ENCODE measurements around the gene CMC4. TPM values are rescaled to one million over a fixed set of nuclear protein-coding genes. Genes with fewer than 3 reads are reported as not detected.

The CMC4 gene
- total RNA-seq, 2 experiments from 2014 or later: 4.1 to 5.6 TPM

DNA sequence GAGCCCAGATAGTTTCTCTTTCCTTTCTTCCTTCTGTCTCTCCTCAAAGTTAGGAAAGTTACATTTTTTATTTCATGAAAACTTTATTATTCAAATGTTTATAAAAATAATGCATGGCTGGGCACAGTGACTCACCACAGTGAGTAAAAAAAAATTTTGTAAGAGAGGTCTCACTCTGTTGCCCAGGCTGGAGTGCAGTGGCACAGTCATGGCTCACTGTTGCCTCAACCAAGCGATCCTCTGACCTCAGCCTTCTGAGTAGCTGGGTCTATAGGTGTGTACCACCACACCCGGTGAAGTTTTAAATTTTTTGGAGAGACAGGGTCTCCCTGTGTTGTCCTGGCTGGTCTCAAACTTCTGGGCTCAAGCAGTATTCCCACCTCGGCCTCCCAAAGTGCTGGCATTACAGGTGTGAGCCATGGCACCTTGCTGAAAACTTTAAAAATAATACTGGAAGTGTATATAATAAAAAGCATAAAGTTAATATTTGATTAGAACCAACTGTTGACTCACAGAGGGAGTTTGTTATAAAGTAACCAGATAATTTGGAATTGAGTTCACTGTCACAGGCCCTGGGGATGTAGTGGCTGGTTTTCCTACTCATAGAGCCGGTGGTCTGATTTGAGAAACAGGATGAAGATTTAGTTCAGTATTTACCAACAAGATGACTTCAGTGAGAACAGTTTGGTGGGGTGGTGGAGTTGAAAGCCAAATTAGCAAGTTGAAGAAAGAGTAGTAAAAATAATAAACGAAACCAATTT, 18.0 kb downstream of the CMC4 start:
- peaks cover 67% of the 10 kb centered on the region for H3K4me1 Mint-ChIP-seq (ENCODE audit: low read depth)
- DNase-seq (no peak), ATAC-seq (no peak)
- ChIA-PET POLR2A (no interaction called here), CTCF (no interaction called here)
- peaks cover 28% of the 10 kb centered on the region for H3K36me3 Mint-ChIP-seq (ENCODE audit: low read depth)
- no peaks in the 10 kb centered on the region for H3K27me3 Mint-ChIP-seq (ENCODE audit: low read depth)
- no peaks in the 10 kb centered on the region for H3K9me3 Mint-ChIP-seq (ENCODE audit: insufficient read depth)
- H3K27ac Mint-ChIP-seq: peak overlapping the region; percentile 32
- no peak overlapping the region for H3K4me3 Mint-ChIP-seq

DNA sequence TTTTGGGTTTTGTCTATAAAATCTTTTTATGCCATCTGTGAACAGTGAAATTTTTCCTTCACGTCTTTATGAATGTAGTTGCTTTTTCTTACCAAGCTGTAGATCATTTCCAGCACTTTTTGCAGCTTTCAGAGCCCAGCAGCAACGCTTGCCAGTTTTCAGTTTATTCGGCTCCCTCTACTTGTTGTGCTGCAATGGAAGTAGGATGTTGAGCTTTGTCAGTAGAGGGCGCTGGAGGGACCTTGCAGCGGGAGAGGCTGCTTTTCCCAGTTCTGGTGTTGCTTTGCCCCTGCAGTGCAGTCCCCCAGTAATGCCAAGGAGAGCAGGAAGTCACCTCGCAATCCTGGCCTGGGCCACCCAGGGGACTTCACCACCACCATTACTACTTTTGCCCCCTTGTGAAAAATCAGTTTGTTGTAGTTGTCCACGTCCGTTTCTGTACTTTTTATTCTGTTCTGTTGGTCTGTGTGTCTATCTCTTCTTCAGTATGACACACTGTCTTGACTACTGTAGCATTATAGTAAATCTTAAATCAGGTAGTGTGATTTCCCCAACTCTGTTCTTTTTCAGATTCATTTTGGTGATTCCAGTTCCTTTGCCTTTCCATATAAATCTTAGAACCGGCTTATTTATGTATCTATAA, 21.8 kb downstream of the CMC4 start:
- Mint-ChIP-seq H3K36me3 (ENCODE audit: low read depth) (peaks cover 25% of the 10 kb centered on the region), H3K4me3 (no peak overlapping the region), H3K4me1 (ENCODE audit: low read depth) (peaks cover 48% of the 10 kb centered on the region), H3K9me3 (ENCODE audit: insufficient read depth) (no peaks in the 10 kb centered on the region), H3K27ac (no peak overlapping the region), H3K27me3 (ENCODE audit: low read depth) (no peaks in the 10 kb centered on the region)
- ATAC-seq (peak; percentile 30), DNase-seq (peak; percentile 57)
- ChIA-PET CTCF (interaction anchor here (1.0 to 1.8 kb wide), 13 partner anchors 8 to 215 kb away, joined by 3 to 12 read pairs (median 5); partner anchors contain the start of genes FUNDC2 and RAB39B), POLR2A (no interaction called here)

DNA sequence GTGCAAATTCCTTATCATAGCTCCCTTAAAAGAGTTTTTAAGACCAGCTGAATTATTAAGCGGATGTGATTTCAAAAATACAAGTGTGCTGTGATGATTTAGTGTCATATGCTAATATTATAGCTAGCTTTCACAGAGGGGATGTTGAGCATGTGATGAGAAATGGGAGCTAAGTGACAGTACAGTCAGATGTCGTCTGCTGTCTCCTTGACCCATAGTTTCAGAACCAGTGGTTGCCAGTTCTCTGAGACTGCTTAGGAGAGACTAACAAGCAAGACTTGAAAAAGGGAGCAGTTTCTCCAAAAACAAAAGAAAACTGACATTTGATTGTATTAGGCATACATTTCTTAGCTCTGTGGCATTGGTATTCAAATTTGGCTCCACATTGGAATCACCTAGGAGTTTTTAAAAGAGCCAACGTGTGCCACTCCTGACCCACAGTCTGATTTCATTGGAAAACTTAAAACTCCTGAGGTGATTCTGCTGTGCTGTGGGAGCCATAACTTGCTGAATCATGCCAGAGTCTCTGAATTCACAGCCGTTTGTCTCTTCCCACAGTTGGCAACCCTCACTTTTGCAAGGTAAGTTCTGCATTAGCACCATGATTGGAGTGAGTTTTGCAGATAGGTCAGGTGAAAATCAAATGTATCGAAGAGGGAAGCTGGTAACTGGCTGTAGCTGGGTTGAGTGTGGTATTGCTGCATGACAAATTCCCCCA, 24.0 kb downstream of the CMC4 start:
- Mint-ChIP-seq H3K36me3 (ENCODE audit: low read depth) (peaks cover 16% of the 10 kb centered on the region), H3K27ac (no peak overlapping the region)
- POLR2A ChIA-PET: no interaction called here

DNA sequence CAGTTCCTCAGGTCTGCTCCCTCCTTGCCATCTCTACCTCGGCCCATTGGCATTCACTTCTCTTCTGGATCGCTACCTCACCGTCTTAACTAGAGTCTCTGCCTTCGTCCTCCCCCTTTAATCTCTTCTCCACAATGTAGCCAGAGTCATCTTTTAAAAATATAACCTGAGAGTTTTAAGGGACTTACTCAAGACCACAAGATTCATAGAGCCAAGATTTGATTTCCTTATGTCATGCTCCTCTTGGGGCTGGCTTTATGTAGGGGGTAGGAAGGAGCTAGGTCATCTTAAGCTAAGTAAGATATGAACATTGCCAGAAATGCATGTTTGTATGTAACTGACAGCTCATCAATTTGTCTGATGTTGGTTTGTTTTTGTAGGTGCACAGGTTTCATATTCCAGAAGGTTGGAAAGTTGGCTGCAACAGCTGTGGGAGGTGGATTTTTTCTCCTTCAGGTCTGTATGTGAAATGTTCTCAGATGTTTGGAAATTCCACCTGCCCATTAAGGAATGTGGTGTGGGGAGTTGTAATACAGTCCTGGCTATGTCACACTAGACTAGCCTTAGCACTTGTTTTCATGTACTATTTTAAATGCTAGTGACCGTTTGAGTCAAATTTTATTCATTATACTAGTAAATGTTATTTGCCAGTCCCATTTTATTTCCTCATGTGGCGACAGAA, 24.7 kb downstream of the CMC4 start:
- ChIA-PET CTCF (interaction anchor here (1.2 to 2.9 kb wide), 2 partner anchors 11 to 129 kb away, joined by 4 to 12 read pairs; no protein-coding TSS in a partner anchor), POLR2A (no interaction called here)
- Mint-ChIP-seq H3K36me3 (ENCODE audit: low read depth) (peaks cover 11% of the 10 kb centered on the region), H3K27ac (no peak overlapping the region), H3K4me1 (ENCODE audit: low read depth) (peaks cover 25% of the 10 kb centered on the region), H3K27me3 (ENCODE audit: low read depth) (no peaks in the 10 kb centered on the region), H3K9me3 (ENCODE audit: insufficient read depth) (no peaks in the 10 kb centered on the region), H3K4me3 (no peak overlapping the region)
- DNase-seq (no peak), ATAC-seq (no peak)

More for the DNA sequence above, 24.0 kb downstream of the CMC4 start:
- H3K4me3 Mint-ChIP-seq: no peak overlapping the region
- H3K9me3 Mint-ChIP-seq (ENCODE audit: insufficient read depth): no peaks in the 10 kb centered on the region
- CTCF ChIA-PET: interaction anchor here (1.2 to 2.9 kb wide), 2 partner anchors 10 to 129 kb away, joined by 4 to 12 read pairs; no protein-coding TSS in a partner anchor
- H3K27me3 Mint-ChIP-seq (ENCODE audit: low read depth): no peaks in the 10 kb centered on the region
- ATAC-seq (no peak), DNase-seq (no peak)
- H3K4me1 Mint-ChIP-seq (ENCODE audit: low read depth): peaks cover 31% of the 10 kb centered on the region

DNA sequence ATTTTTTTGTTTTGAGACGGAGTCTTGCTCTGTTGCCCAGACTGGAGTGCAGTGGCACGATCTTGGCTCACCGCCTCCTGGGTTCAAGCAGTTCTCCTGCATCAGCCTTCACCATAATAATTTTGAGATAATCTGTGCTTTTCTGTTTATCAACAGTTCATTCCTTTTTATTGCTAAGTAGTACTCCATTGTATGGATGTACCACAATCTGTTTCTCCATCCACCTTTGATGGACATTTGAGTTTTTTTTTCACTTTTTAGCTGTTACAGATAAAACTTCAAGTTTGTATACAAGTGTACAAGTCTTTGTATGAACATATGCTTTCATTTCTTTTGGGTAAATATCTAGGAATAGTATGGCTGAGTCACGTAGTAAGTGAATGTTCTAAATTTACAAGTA, 35.2 kb downstream of the CMC4 start:
- H3K27me3 Mint-ChIP-seq (ENCODE audit: low read depth): no peaks in the 10 kb centered on the region
- no peak overlapping the region for H3K27ac Mint-ChIP-seq
- POLR2A ChIA-PET: no interaction called here
- H3K4me3 Mint-ChIP-seq: no peak overlapping the region
- peaks cover 27% of the 10 kb centered on the region for H3K36me3 Mint-ChIP-seq (ENCODE audit: low read depth)
- DNase-seq (no peak), ATAC-seq (no peak)
- peaks cover 5% of the 10 kb centered on the region for H3K4me1 Mint-ChIP-seq (ENCODE audit: low read depth)
- CTCF ChIA-PET: interaction anchor here (1.0 kb wide), 1 partner anchor 13 kb away, joined by 5 read pairs; no protein-coding TSS in a partner anchor
- H3K9me3 Mint-ChIP-seq (ENCODE audit: insufficient read depth): no peaks in the 10 kb centered on the region

DNA sequence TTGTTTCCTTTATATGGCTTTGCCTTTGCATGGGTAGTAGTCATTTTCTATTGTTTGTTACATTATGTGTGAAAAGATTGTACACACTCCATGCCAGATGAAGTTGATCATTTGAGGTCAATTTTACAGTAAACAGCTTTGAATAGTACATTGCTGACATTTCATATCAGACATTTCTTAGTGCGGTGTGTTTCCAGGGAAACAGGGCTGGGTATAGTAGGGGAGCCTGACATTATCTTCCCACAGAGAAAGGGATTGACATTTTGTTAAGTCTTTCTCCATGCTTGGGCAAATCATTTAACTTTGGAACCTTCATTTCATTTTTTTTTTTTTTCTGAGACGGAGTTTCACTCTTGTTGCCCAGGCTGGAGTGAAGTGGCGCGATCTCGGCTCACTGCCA, 39.3 kb downstream of the CMC4 start:
- Mint-ChIP-seq H3K36me3 (ENCODE audit: low read depth) (peaks cover 18% of the 10 kb centered on the region), H3K4me3 (no peak overlapping the region), H3K27ac (no peak overlapping the region), H3K27me3 (ENCODE audit: low read depth) (no peaks in the 10 kb centered on the region), H3K4me1 (ENCODE audit: low read depth) (peaks cover 21% of the 10 kb centered on the region), H3K9me3 (ENCODE audit: insufficient read depth) (no peaks in the 10 kb centered on the region)
- POLR2A ChIA-PET: no interaction called here
- DNase-seq (no peak), ATAC-seq (no peak)
- CTCF ChIA-PET: no interaction called here

DNA sequence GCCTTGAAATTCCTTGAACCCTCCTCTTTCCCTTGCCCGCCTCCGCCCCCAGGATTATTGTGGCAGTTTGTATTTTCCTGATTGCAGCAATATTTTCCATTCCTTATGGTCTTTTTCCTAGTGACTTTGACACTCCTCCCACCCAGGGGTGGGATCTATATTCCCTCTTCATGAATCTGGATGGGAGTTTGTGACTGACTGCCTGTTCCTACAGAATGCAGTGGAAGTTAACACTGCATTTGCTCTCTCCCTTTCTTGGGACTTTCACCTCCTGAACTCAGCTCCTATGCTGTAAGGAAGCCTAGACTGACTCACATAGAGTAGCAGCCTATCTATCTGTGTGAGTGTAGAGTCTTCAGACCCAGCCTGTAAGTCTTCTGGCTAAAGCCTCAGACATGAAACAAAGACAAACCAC, 42.1 kb downstream of the CMC4 start:
- Mint-ChIP-seq H3K36me3 (ENCODE audit: low read depth) (peaks cover 2% of the 10 kb centered on the region), H3K9me3 (ENCODE audit: insufficient read depth) (no peaks in the 10 kb centered on the region), H3K4me3 (peak overlapping the region; percentile 87), H3K27ac (peak overlapping the region; percentile 73), H3K27me3 (ENCODE audit: low read depth) (peaks cover 5% of the 10 kb centered on the region), H3K4me1 (ENCODE audit: low read depth) (peaks cover 21% of the 10 kb centered on the region)
- ATAC-seq (no peak), DNase-seq (no peak)
- CTCF ChIA-PET: interaction anchor here (1.5 kb wide), 1 partner anchor 28 kb away, joined by 9 read pairs; no protein-coding TSS in a partner anchor
- POLR2A ChIA-PET: interaction anchor here (0.5 kb wide), 1 partner anchor 571 kb away, joined by 3 read pairs; no protein-coding TSS in a partner anchor

DNA sequence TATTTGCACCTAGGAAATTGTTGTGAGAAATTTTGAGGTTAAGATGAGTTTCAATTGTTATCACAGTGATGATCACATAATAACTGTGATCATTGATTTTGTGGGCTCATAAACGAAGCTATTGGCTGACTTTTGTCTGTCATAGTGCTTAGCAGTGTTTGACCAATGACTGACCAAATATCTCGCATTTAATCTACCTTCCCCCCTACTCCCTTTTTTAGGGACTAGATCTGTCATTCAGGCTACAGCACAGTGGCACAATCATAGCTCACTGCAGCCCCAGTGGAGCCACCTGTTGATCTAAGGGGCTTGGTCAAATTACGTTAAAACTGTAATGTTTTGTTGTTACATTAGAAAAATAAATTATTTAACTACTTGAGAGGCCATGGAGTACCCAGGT, 42.8 kb downstream of the CMC4 start:
- H3K27me3 Mint-ChIP-seq (ENCODE audit: low read depth): peaks cover 8% of the 10 kb centered on the region
- DNase-seq (peak; percentile 25), ATAC-seq (no peak)
- H3K27ac Mint-ChIP-seq: peak overlapping the region; percentile 97
- peaks cover 21% of the 10 kb centered on the region for H3K4me1 Mint-ChIP-seq (ENCODE audit: low read depth)
- no peaks in the 10 kb centered on the region for H3K9me3 Mint-ChIP-seq (ENCODE audit: insufficient read depth)
- H3K36me3 Mint-ChIP-seq (ENCODE audit: low read depth): peaks cover 2% of the 10 kb centered on the region
- H3K4me3 Mint-ChIP-seq: peak overlapping the region; percentile 87
- POLR2A ChIA-PET: interaction anchor here (0.5 to 0.6 kb wide), 2 partner anchors 40 to 571 kb away, joined by 3 read pairs; no protein-coding TSS in a partner anchor
- CTCF ChIA-PET: interaction anchor here (1.5 kb wide), 1 partner anchor 29 kb away, joined by 9 read pairs; no protein-coding TSS in a partner anchor

DNA sequence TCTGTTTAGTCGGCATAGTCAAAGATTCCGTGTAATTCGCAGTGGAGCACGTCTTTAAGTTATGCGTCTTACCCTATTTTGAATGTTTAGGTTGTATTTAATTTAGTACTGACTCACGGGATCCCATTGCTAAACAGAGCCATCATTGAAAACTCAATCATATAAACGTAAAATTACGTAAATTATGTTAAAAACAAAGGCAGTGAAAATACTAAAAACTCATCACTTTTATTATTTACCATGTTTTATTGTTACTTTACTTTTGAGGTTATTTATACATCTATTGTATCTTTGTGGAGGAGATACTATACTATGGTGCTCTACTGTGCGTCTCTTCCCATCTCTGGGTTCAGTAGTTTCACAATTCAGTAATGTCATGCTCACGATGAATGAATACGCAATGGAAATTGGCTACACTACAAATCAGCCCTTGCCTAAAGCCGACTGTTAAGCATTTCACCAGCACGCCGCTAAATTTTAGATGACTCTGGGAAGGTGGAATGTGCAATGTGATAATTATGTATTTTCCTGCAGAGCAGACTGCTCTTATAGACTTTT, 43.3 kb downstream of the CMC4 start:
- H3K27me3 Mint-ChIP-seq (ENCODE audit: low read depth): peaks cover 8% of the 10 kb centered on the region
- ChIA-PET POLR2A (interaction anchor here (1.3 kb wide), 1 partner anchor 42 kb away, joined by 3 read pairs; no protein-coding TSS in a partner anchor), CTCF (interaction anchor here (1.0 to 1.5 kb wide), 4 partner anchors 12 to 29 kb away, joined by 3 to 12 read pairs (median 7); no protein-coding TSS in a partner anchor)
- peaks cover 2% of the 10 kb centered on the region for H3K36me3 Mint-ChIP-seq (ENCODE audit: low read depth)
- ATAC-seq (peak; percentile 18), DNase-seq (peak; percentile 42)
- H3K4me1 Mint-ChIP-seq (ENCODE audit: low read depth): peaks cover 21% of the 10 kb centered on the region
- H3K9me3 Mint-ChIP-seq (ENCODE audit: insufficient read depth): no peaks in the 10 kb centered on the region
- peak overlapping the region; percentile 87 for H3K4me3 Mint-ChIP-seq
- peak overlapping the region; percentile 97 for H3K27ac Mint-ChIP-seq

DNA sequence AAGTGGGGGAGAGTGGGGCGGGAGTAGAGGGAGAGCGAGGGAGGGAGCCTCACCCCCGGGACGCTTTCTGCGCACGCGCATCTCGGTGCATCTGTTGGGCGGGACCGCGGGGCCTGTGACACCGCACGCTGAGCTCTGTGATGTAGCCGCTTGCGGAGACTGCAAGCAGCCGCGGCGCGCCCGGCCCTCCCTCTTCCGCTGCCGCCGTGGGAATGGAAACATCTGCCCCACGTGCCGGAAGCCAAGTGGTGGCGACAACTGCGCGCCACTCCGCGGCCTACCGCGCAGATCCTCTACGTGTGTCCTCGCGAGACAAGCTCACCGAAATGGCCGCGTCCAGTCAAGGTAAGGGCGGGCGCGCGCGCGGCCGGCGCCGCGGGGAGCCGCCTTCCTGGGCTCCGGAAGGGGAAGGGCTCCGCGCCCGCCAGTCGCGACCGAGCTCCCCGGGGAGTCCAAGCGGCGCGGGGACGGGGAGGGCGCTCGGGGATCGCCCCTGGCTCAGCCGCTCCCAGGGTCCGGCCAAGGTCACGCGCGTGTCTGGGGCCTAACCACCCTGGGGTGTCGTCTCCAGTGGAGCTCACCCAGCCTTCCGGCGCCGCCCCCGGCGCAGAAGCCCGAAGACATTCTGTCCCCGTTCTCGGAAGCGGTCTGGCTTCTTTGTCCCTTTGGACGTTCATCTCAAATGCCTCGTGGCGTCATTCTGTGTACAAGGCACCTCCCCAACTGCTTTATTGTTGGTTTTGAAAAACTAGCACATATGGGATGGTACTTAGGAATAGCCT, 44.0 kb downstream of the CMC4 start, which contains the start of gene FUNDC2:
Gene FUNDC2 (plus strand): TSS at position 118 of the 782 bp plus-strand sequence. CDS start 95 bp downstream, at position 213.
- Mint-ChIP-seq H3K36me3 (ENCODE audit: low read depth) (peaks cover 2% of the 10 kb centered on the region), H3K27me3 (ENCODE audit: low read depth) (peaks cover 10% of the 10 kb centered on the region), H3K4me1 (ENCODE audit: low read depth) (peaks cover 21% of the 10 kb centered on the region), H3K27ac (peak within 1 kb of the TSS; percentile 97), H3K9me3 (ENCODE audit: insufficient read depth) (no peaks in the 10 kb centered on the region), H3K4me3 (peak within 1 kb of the TSS; percentile 87)
- ChIA-PET POLR2A (interaction anchor here (0.7 to 1.3 kb wide), 6 partner anchors 24 to 237 kb away, joined by 3 to 4 read pairs (median 3); partner anchors contain the start of genes CMC4, MTCP1 and RAB39B), CTCF (interaction anchor here (1.0 to 1.3 kb wide), 4 partner anchors 12 to 32 kb away, joined by 3 to 12 read pairs (median 5); no protein-coding TSS in a partner anchor)
- DNase-seq: peak; percentile 95
- peak; percentile 90 for ATAC-seq
